Loucy (cell line): ENCODE data around the gene LRRC47.
"Not testable (repeated sequence)": the region's sequence is repeated elsewhere in the genome, so short reads cannot be mapped to it uniquely, and the experiment has no call there.

Experiments used
- H2AFZ ChIP-seq: fragments of 200-600 bp; sonication (generic); 2 replicates; pipeline ENCODE4 v1.6.0; 2016; ENCODE audit warnings: antibody characterized with exemption, mild to moderate bottlenecking, low read length, moderate library complexity
- H3F3A ChIP-seq: fragments of 200-600 bp; 2 replicates; pipeline ENCODE4 v1.6.0; 2016; ENCODE audit warnings: antibody characterized with exemption, low read depth, mild to moderate bottlenecking
- H3K27me3 ChIP-seq: fragments of 200-600 bp; sonication (generic); 2 replicates; pipeline ENCODE4 v1.6.1; 2014; ENCODE audit warnings: low read length, mild to moderate bottlenecking; ENCODE audit not compliant: insufficient read depth, poor library complexity, severe bottlenecking
- H3K36me3 ChIP-seq: fragments of 200-600 bp; sonication (generic); 2 replicates; pipeline ENCODE4 v1.6.1; 2016; ENCODE audit warnings: low read length; ENCODE audit not compliant: insufficient read depth
- H3K4me1 ChIP-seq: fragments of 200-600 bp; sonication (generic); 2 replicates; pipeline ENCODE4 v1.5.1; 2014; ENCODE audit warnings: low read length, mild to moderate bottlenecking; ENCODE audit not compliant: insufficient read depth, poor library complexity, severe bottlenecking
- H3K4me2 ChIP-seq: fragments of 200-600 bp; sonication (generic); 2 replicates; pipeline ENCODE4 v1.6.0; 2014; ENCODE audit warnings: antibody characterized with exemption, low read length, low read depth, mild to moderate bottlenecking; ENCODE audit not compliant: poor library complexity, severe bottlenecking
- H3K4me3 ChIP-seq: fragments of 200-600 bp; sonication (generic); 2 replicates; pipeline ENCODE4 v1.5.1; 2014; ENCODE audit warnings: low read length, mild to moderate bottlenecking, mixed read lengths; ENCODE audit not compliant: poor library complexity, severe bottlenecking
- H3K79me2 ChIP-seq: fragments of 200-600 bp; sonication (generic); 2 replicates; pipeline ENCODE4 v1.6.1; 2014; ENCODE audit warnings: low read length; ENCODE audit not compliant: insufficient read depth
- H3K9ac ChIP-seq: fragments of 200-600 bp; sonication (generic); 2 replicates; pipeline ENCODE4 v1.6.0; 2014; ENCODE audit warnings: mild to moderate bottlenecking, low read depth, low read length, moderate library complexity; ENCODE audit not compliant: poor library complexity, severe bottlenecking
- H3K9me2 ChIP-seq: fragments of 200-600 bp; sonication (generic); replicated peaks from 2 replicates; pipeline ENCODE4 v1.6.1; 2016; ENCODE audit warnings: low read depth, low read length, mixed read lengths
- H3K9me3 ChIP-seq: fragments of 200-600 bp; sonication (generic); 2 replicates; pipeline ENCODE4 v1.6.1; 2014; ENCODE audit warnings: mild to moderate bottlenecking, antibody characterized with exemption, low read length, low read depth; ENCODE audit not compliant: insufficient read depth
- H4K20me1 ChIP-seq: fragments of 200-600 bp; sonication (generic); 2 replicates; pipeline ENCODE4 v1.6.0; 2014; ENCODE audit warnings: antibody characterized with exemption, low read length, mild to moderate bottlenecking; ENCODE audit not compliant: insufficient read depth, poor library complexity, severe bottlenecking
- CTCF ChIP-seq: fragments of 200-600 bp; sonication (generic); conservative IDR thresholded peaks from 2 replicates; pipeline ENCODE4 v1.5.1; 2014; ENCODE audit warnings: mild to moderate bottlenecking, antibody characterized with exemption, low read length
- EZH2phosphoT487 ChIP-seq: fragments of 200-600 bp; IDR thresholded peaks from 2 replicates; pipeline ENCODE4 v1.6.1; 2018; ENCODE audit warnings: antibody characterized with exemption, mild to moderate bottlenecking, moderate library complexity, borderline replicate concordance

LRRC47 gene

GRCh38 chr1:3752400-3752945 lies 43.8 kb downstream of the LRRC47 start, which contains the start of gene CCDC27:
CCDC27 (plus strand) TSS chr1:3752450; CDS start chr1:3752482, 32 bp downstream.
- H3K4me1 ChIP-seq = no peaks in the 10 kb centered on the region
- no peaks in the 10 kb centered on the region for H3K9me2 ChIP-seq
- H3K27me3 ChIP-seq = no peaks in the 10 kb centered on the region
- no peaks in the 10 kb centered on the region for H4K20me1 ChIP-seq
- H3K4me3 ChIP-seq = no peak within 1 kb of the TSS
- H3F3A ChIP-seq = no peaks in the 10 kb centered on the region
- no peak within 1 kb of the TSS for H2AFZ ChIP-seq
- H3K4me2 ChIP-seq = no peak within 1 kb of the TSS
- no peaks in the 10 kb centered on the region for H3K9me3 ChIP-seq
- no peaks in the 10 kb centered on the region for H3K79me2 ChIP-seq
- TF ChIP-seq CTCF (no peak), EZH2phosphoT487 (no peak)
- no peaks in the 10 kb centered on the region for H3K36me3 ChIP-seq
- H3K9ac ChIP-seq = no peak within 1 kb of the TSS

- Histone ChIP-seq H3K27me3 (no peaks in the 10 kb centered on the region), H3K4me3 (no peak overlapping the region), H3F3A (no peaks in the 10 kb centered on the region), H3K9me3 (no peaks in the 10 kb centered on the region), H3K9ac (no peak overlapping the region), H2AFZ (no peak overlapping the region), H3K4me1 (no peaks in the 10 kb centered on the region), H4K20me1 (no peaks in the 10 kb centered on the region), H3K4me2 (no peak overlapping the region), H3K36me3 (no peaks in the 10 kb centered on the region), H3K79me2 (no peaks in the 10 kb centered on the region), H3K9me2 (no peaks in the 10 kb centered on the region)
- TF ChIP-seq EZH2phosphoT487 (no peak), CTCF (no peak)
Measured at GRCh38 chr1:3750741-3751140, 45.6 kb downstream of the LRRC47 start.

GRCh38 chr1:3749512-3749911 lies 46.8 kb downstream of the LRRC47 start:
- H3F3A ChIP-seq = no peaks in the 10 kb centered on the region
- no peaks in the 10 kb centered on the region for H3K9me3 ChIP-seq
- TF ChIP-seq EZH2phosphoT487 = no peak
- no peak for TF ChIP-seq CTCF
- H3K9ac ChIP-seq = no peak overlapping the region
- no peaks in the 10 kb centered on the region for H3K27me3 ChIP-seq
- H4K20me1 ChIP-seq = no peaks in the 10 kb centered on the region
- H3K79me2 ChIP-seq = no peaks in the 10 kb centered on the region
- H3K4me1 ChIP-seq = no peaks in the 10 kb centered on the region
- no peak overlapping the region for H3K4me2 ChIP-seq
- H3K36me3 ChIP-seq = no peaks in the 10 kb centered on the region
- no peak overlapping the region for H2AFZ ChIP-seq
- H3K4me3 ChIP-seq = no peak overlapping the region
- no peaks in the 10 kb centered on the region for H3K9me2 ChIP-seq

- not testable (repeated sequence) for H3K4me3 ChIP-seq, H3K4me1 ChIP-seq, H3K9ac ChIP-seq, H3K4me2 ChIP-seq, H2AFZ ChIP-seq, H3F3A ChIP-seq, H3K27me3 ChIP-seq, H3K9me3 ChIP-seq, H3K9me2 ChIP-seq, H4K20me1 ChIP-seq, H3K79me2 ChIP-seq, H3K36me3 ChIP-seq
Measured at GRCh38 chr1:3748316-3748900, 47.9 kb downstream of the LRRC47 start.
